A673 (cell line): Measurements from ENCODE around the gene STK17B.

Experiments
- CTCF ChIP-seq: fragments of 300-800, 200-600 bp; sonication (generic); conservative IDR thresholded peaks from 2 replicates; pipeline ENCODE4 v1.5.1; 2017; ENCODE audit warnings: low read depth, mild to moderate bottlenecking, antibody characterized with exemption, low read length, moderate library complexity, mixed read lengths
- EZH2 ChIP-seq: fragments of 200-600 bp; sonication (generic); IDR thresholded peaks from 2 replicates; pipeline ENCODE4 v1.6.1; 2017; ENCODE audit warnings: borderline replicate concordance, low read depth, mild to moderate bottlenecking, mixed read lengths, antibody characterized with exemption, low read length; ENCODE audit not compliant: poor library complexity, severe bottlenecking

DNA sequence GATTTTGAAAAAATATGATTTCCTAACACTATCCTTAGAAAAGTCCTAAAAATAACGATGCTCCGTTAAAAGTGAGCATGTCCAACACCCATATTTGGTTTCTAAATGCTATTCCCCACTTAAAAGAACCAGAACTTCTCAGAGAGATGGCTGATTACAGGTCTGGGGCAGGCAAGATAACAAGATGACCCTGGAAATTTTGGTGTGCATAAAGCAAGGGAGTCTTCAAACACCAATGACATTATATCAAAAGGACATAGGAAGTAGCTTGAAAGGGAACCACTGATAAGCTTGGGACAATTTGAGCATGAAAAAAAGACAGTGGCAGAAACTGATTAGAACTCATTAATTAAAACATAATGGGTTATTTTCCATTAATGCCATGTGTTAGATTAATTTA, 17.9 kb downstream of the STK17B start:
- TF ChIP-seq CTCF = no peak
- TF ChIP-seq EZH2 = no peak
